ENCODE measurements around the gene BCL11B. TPM values are rescaled to one million over a fixed set of nuclear protein-coding genes. Genes with fewer than 3 reads are reported as not detected.
"Not testable (repeated sequence)": the region's sequence is repeated elsewhere in the genome, so short reads cannot be mapped to it uniquely, and the experiment has no call there.

Gene BCL11B
- total RNA-seq, 4 donors from 2014 or later, result 0.21 to 0.78 (median 0.26) TPM

DNA sequence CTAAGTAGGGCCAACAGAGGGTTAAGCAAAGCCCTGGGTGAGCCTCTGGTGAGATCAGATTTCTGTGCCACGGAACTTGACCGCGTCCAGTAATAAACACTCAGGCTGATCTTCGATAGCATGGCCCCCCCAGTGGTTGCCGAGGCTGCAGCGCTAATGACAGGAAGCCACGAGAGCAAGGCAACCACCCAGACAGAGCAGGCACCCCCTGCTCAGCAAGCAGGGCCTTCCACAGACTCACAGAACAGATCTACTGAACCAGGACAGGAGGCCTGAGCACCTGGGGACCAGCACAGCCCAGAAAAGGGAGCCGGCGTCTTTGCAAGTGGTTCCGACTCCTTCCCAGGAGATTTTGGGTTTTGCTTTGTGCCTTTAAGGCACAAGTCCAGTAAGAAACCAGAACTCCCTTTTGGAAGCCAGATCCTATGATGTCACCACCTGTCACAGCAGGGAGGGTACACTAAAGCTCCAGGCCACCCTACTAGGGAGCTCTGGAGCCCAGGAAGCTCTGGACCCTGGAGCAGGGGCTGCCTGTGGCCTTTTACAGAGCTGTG lies 42.3 kb downstream of the BCL11B start:
- Histone ChIP-seq H3K9me3 (peaks cover 0 to 16% (median 0%) of the 10 kb centered on the region in 4 donors), H3K27ac (no peak overlapping the region), H3K36me3 (no peaks in the 10 kb centered on the region), H3K27me3 (peaks cover 0 to 33% of the 10 kb centered on the region in 2 donors), H3K4me3 (no peak overlapping the region), H3K4me1 (peaks cover 0 to 14% (median 0%) of the 10 kb centered on the region in 4 donors)
- no peak for DNase-seq (ENCODE audit: low spot score in 2 of 2)
- no peak for TF ChIP-seq EP300 (IDR thresholded peaks at IDR 0.05)
- TF ChIP-seq CTCF (IDR thresholded peaks at IDR 0.05), result no peak
- no peak for TF ChIP-seq POLR2A (IDR thresholded peaks at IDR 0.05)
- WGBS, 2 donors, result 33 to 100% methylated on average over 3 to 10 of the region's 10 CpGs

GRCh38 chr14:99228760-99229159 lies 43.2 kb downstream of the BCL11B start:
- not testable (repeated sequence) for H3K4me3 ChIP-seq; H3K36me3 ChIP-seq; H3K27ac ChIP-seq; H3K9me3 ChIP-seq; DNase-seq (ENCODE audit: low spot score in 2 of 2)
- 84 to 88% methylated on average over 4 of the region's 4 CpGs for WGBS, 2 donors
- Histone ChIP-seq H3K4me1 (peaks cover 0 to 14% (median 0%) of the 10 kb centered on the region in 4 donors), H3K27me3 (peaks cover 0 to 24% of the 10 kb centered on the region in 2 donors)

DNA sequence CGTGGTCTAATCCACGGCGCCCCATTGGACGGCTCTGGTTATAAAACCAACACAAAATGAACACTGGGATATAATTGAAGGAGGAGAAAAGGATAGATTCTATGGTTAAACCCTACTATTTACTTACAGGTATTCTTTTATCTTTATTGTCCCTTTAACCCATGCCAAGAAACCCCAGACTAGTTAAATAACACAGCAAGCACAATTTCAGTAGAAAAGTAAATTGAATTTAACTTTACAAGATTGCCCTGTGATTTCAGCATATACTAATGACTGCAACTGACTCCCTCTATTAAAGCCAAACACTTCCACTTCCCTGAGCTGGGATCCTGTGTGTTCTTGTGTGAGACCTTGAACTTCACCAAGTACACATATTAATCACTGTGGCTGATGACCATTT lies 45.3 kb downstream of the BCL11B start:
- TF ChIP-seq CTCF (IDR thresholded peaks at IDR 0.05) (no peak), POLR2A (IDR thresholded peaks at IDR 0.05) (no peak), EP300 (IDR thresholded peaks at IDR 0.05) (no peak)
- Histone ChIP-seq H3K4me3 (no peak overlapping the region), H3K36me3 (no peaks in the 10 kb centered on the region), H3K4me1 (peaks cover 0 to 9% (median 0%) of the 10 kb centered on the region in 4 donors), H3K27ac (no peak overlapping the region), H3K9me3 (no peaks in the 10 kb centered on the region), H3K27me3 (peaks cover 0 to 18% of the 10 kb centered on the region in 2 donors)
- DNase-seq (ENCODE audit: low spot score in 2 of 2), result no peak
- WGBS, 2 donors, result 89 to 90% methylated on average over 4 of the region's 4 CpGs

DNA sequence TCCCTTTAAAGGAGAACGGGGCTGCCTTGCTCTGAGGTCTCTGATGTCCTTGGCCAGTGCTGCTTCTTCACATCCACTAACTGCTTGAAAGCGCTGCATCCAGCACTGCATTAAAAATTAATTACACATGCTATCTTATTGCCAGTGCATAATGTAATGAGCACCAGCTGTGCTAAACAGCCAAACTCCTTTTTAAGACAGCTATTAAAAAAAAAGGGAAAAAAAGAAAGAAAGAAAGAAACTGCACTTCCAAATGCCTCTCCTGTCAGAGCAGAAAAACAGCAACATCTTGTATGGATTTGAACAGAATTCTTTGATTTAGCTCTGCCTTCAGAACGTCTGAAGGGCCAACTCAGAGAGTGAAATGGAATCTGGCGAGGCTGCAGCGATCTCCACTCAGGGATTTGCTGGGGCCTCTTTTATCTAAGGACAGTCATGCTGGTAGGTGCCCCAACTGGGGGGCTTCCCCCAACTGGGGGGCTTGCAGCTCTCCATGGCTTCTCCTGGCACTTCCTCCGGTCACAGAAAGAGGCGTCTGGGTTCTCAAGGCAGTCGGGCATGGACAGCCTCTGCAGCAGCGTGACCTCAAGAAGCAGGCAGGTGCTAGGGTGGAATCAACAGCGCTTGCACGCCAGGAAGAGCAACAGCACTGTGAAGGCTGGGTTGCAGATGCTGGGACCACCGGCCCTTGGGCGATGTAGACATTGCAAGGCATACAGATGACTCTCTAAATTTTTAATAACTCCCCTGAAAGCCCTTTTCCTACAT lies 46.4 kb downstream of the BCL11B start:
- WGBS, 2 donors, result 44 to 47% methylated on average over 11 to 13 of the region's 13 CpGs
- Histone ChIP-seq H3K9me3 (no peaks in the 10 kb centered on the region), H3K4me3 (no peak overlapping the region), H3K36me3 (no peaks in the 10 kb centered on the region), H3K4me1 (no peaks in the 10 kb centered on the region), H3K27ac (no peak overlapping the region), H3K27me3 (peaks cover 0 to 8% of the 10 kb centered on the region in 2 donors)
- DNase-seq (ENCODE audit: low spot score in 2 of 2), result no peak
- no peak for TF ChIP-seq POLR2A (IDR thresholded peaks at IDR 0.05)
- TF ChIP-seq EP300 (IDR thresholded peaks at IDR 0.05), result no peak
- TF ChIP-seq CTCF (IDR thresholded peaks at IDR 0.05), result no peak

DNA sequence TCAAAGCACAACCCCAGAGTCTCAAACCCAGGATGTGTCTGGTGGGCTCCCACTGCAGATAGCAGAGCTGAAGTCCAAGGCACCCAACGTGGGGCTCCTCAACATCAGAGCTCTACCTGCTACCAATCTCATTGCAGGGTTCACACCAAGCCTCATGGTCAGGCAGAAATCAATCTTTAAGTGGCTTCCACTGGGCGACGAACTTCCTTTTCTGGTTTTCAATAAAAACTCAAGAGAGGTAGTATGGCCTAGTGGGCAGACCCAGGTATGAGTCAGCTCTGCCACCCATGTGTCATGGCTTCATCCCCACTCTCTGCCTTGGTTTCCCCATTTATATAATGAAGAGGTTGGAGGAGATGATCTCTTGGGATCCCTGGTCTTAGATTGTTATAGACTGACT lies 47.0 kb downstream of the BCL11B start:
- no peak for DNase-seq (ENCODE audit: low spot score in 2 of 2)
- Histone ChIP-seq H3K9me3 (no peaks in the 10 kb centered on the region), H3K4me1 (no peaks in the 10 kb centered on the region), H3K27me3 (peaks cover 0 to 4% of the 10 kb centered on the region in 2 donors), H3K27ac (no peak overlapping the region), H3K4me3 (no peak overlapping the region), H3K36me3 (no peaks in the 10 kb centered on the region)
- TF ChIP-seq CTCF (IDR thresholded peaks at IDR 0.05) (no peak), EP300 (IDR thresholded peaks at IDR 0.05) (no peak), POLR2A (IDR thresholded peaks at IDR 0.05) (no peak)
- 85 to 89% methylated on average over 3 of the region's 3 CpGs for WGBS, 2 donors

All from tibial nerve (tissue), 4 donors.